ENCODE results near the gene ABLIM1. TPM values are rescaled to one million over a fixed set of nuclear protein-coding genes. Genes with fewer than 3 reads are reported as not detected.
A peak's percentile ranks its signal among the peaks of the same experiment; 100 is the strongest.

ABLIM1 gene
- total RNA-seq, 4 donors from 2014 or later: 185 to 345 (median 304) TPM

GRCh38 chr10:114559636-114560035 lies 98.4 kb downstream of the ABLIM1 start:
- TF ChIP-seq CTCF (IDR thresholded peaks at IDR 0.05): no peak
- TF ChIP-seq POLR2A (IDR thresholded peaks at IDR 0.05): no peak
- H3K36me3 ChIP-seq: peaks cover 0 to 17% (median 0%) of the 10 kb centered on the region in 3 donors

GRCh38 chr10:114557854-114558253 lies 100.2 kb downstream of the ABLIM1 start:
- intact Hi-C loops (cut with DNase I): loop anchor here (10.0 kb wide), 1 partner anchor 227 kb away; no protein-coding TSS in a partner anchor
- no peak overlapping the region for H3K4me3 ChIP-seq
- H3K9me3 ChIP-seq: peaks cover 0 to 8% (median 0%) of the 10 kb centered on the region in 3 donors
- TF ChIP-seq POLR2A (IDR thresholded peaks at IDR 0.05): no peak
- no peak for TF ChIP-seq CTCF (IDR thresholded peaks at IDR 0.05)
- no peak for DNase-seq
- 90 to 94% methylated on average over 5 of the region's 5 CpGs for WGBS, 2 donors
- H3K4me1 ChIP-seq: peaks cover 0 to 5% (median 0%) of the 10 kb centered on the region in 3 donors
- peaks cover 0 to 14% (median 0%) of the 10 kb centered on the region in 3 donors for H3K36me3 ChIP-seq
- H3K27ac ChIP-seq: no peak overlapping the region
- H3K27me3 ChIP-seq: no peaks in the 10 kb centered on the region

More at GRCh38 chr10:114559636-114560035, 98.4 kb downstream of the ABLIM1 start:
- no peaks in the 10 kb centered on the region for H3K27me3 ChIP-seq
- H3K9me3 ChIP-seq: peaks cover 0 to 8% (median 0%) of the 10 kb centered on the region in 3 donors
- intact Hi-C loops (cut with DNase I): loop anchor here (10.0 kb wide), 1 partner anchor 225 kb away; no protein-coding TSS in a partner anchor
- no peak overlapping the region for H3K27ac ChIP-seq
- 75 to 89% methylated on average over 1 of the region's 1 CpG for WGBS, 2 donors
- peaks cover 0 to 5% (median 0%) of the 10 kb centered on the region in 3 donors for H3K4me1 ChIP-seq
- DNase-seq: no peak
- H3K4me3 ChIP-seq: no peak overlapping the region

GRCh38 chr10:114556236-114557122 lies 101.6 kb downstream of the ABLIM1 start:
- DNase-seq: no peak
- Histone ChIP-seq H3K4me3 (no peak overlapping the region), H3K36me3 (peaks cover 0 to 14% (median 0%) of the 10 kb centered on the region in 3 donors), H3K9me3 (peaks cover 0 to 8% (median 0%) of the 10 kb centered on the region in 3 donors), H3K4me1 (peaks cover 0 to 14% (median 5%) of the 10 kb centered on the region in 3 donors), H3K27me3 (no peaks in the 10 kb centered on the region), H3K27ac (no peak overlapping the region)
- WGBS, 2 donors: 77 to 83% methylated on average over 9 of the region's 9 CpGs
- no peak for TF ChIP-seq CTCF (IDR thresholded peaks at IDR 0.05)
- no peak for TF ChIP-seq POLR2A (IDR thresholded peaks at IDR 0.05)
- intact Hi-C loops (cut with DNase I): loop anchor here (10.0 kb wide), 1 partner anchor 228 kb away; no protein-coding TSS in a partner anchor

GRCh38 chr10:114553436-114553835 lies 104.6 kb downstream of the ABLIM1 start:
- no peak for DNase-seq
- H3K36me3 ChIP-seq: peaks cover 0 to 9% (median 0%) of the 10 kb centered on the region in 3 donors
- H3K4me1 ChIP-seq: peaks cover 4 to 26% (median 13%) of the 10 kb centered on the region in 3 donors
- H3K4me3 ChIP-seq: no peak overlapping the region
- intact Hi-C loops (cut with DNase I): loop anchor here (5.0 to 10.0 kb wide), 2 partner anchors 139 to 231 kb away; no protein-coding TSS in a partner anchor
- H3K27me3 ChIP-seq: no peaks in the 10 kb centered on the region
- no peak overlapping the region for H3K27ac ChIP-seq
- 78 to 100% methylated on average over 1 of the region's 1 CpG for WGBS, 2 donors
- TF ChIP-seq CTCF (IDR thresholded peaks at IDR 0.05): no peak
- TF ChIP-seq POLR2A (IDR thresholded peaks at IDR 0.05): no peak
- peaks cover 0 to 8% (median 0%) of the 10 kb centered on the region in 3 donors for H3K9me3 ChIP-seq

GRCh38 chr10:114552050-114552449 lies 106.0 kb downstream of the ABLIM1 start:
- no peaks in the 10 kb centered on the region for H3K9me3 ChIP-seq
- no peak for DNase-seq
- H3K4me3 ChIP-seq: no peak overlapping the region
- WGBS, 2 donors: 69 to 77% methylated on average over 5 of the region's 5 CpGs
- H3K36me3 ChIP-seq: no peaks in the 10 kb centered on the region
- TF ChIP-seq POLR2A (IDR thresholded peaks at IDR 0.05) (no peak), CTCF (IDR thresholded peaks at IDR 0.05) (no peak)
- H3K27me3 ChIP-seq: no peaks in the 10 kb centered on the region
- intact Hi-C loops (cut with DNase I): loop anchor here (5.0 to 10.0 kb wide), 2 partner anchors 140 to 233 kb away; no protein-coding TSS in a partner anchor
- H3K27ac ChIP-seq: peak overlapping the region; percentile 9 to 73 (median 60)
- peaks cover 4 to 38% (median 13%) of the 10 kb centered on the region in 3 donors for H3K4me1 ChIP-seq
